Measurements from ENCODE around the gene DCLK3.

Gene DCLK3

GRCh38 chr3:36764704-36765038 lies 318 bp upstream of the DCLK3 start:
- DNase-seq = no peak

- DNase-seq = no peak
These were observed 1.2 kb downstream of the DCLK3 start for GRCh38 chr3:36762918-36763849.

GRCh38 chr3:36761779-36762178 lies 2.6 kb downstream of the DCLK3 start:
- DNase-seq = no peak

- no peak for DNase-seq
These were observed 8.1 kb downstream of the DCLK3 start for GRCh38 chr3:36756269-36756668.

GRCh38 chr3:36751326-36751725 lies 13.0 kb downstream of the DCLK3 start:
- no peak for DNase-seq

GRCh38 chr3:36750737-36751136 lies 13.6 kb downstream of the DCLK3 start:
- no peak for DNase-seq

- no peak for DNase-seq
These were observed 19.6 kb downstream of the DCLK3 start for GRCh38 chr3:36744763-36745162.

- DNase-seq = no peak
These were observed 20.5 kb downstream of the DCLK3 start for GRCh38 chr3:36743826-36744225.

GRCh38 chr3:36741285-36741684 lies 23.1 kb downstream of the DCLK3 start:
- peak; percentile 2 for DNase-seq

- DNase-seq = no peak
These were observed 23.6 kb downstream of the DCLK3 start for GRCh38 chr3:36740787-36741186.

- no peak for DNase-seq
These were observed 25.7 kb downstream of the DCLK3 start for GRCh38 chr3:36738702-36739101.

GRCh38 chr3:36736301-36736700 lies 28.1 kb downstream of the DCLK3 start:
- peak; percentile 9 for DNase-seq

- DNase-seq = no peak
These were observed 29.6 kb downstream of the DCLK3 start for GRCh38 chr3:36734742-36735141.

GRCh38 chr3:36733723-36734122 lies 30.6 kb downstream of the DCLK3 start:
- DNase-seq = no peak

GRCh38 chr3:36733162-36733696 lies 31.1 kb downstream of the DCLK3 start:
- DNase-seq = no peak

GRCh38 chr3:36730966-36731365 lies 33.4 kb downstream of the DCLK3 start:
- DNase-seq = no peak

GRCh38 chr3:36729204-36730056 lies 34.9 kb downstream of the DCLK3 start:
- peak; percentile 54 for DNase-seq

GRCh38 chr3:36714343-36715086 lies 49.8 kb downstream of the DCLK3 start:
- DNase-seq = peak; percentile 48

- no peak for DNase-seq
These were observed 50.4 kb downstream of the DCLK3 start for GRCh38 chr3:36713904-36714303.

- DNase-seq = no peak
These were observed 53.7 kb downstream of the DCLK3 start for GRCh38 chr3:36710606-36711005.

- DNase-seq = no peak
These were observed 54.5 kb downstream of the DCLK3 start for GRCh38 chr3:36709826-36710365.

- DNase-seq = no peak
These were observed 55.1 kb downstream of the DCLK3 start for GRCh38 chr3:36709281-36709680.
